Small intestine (tissue), 7 donors: Measurements from ENCODE around the gene TSHZ1. TPM values are rescaled to one million over a fixed set of nuclear protein-coding genes. Genes with fewer than 3 reads are reported as not detected.
"Not testable (repeated sequence)": the region's sequence is repeated elsewhere in the genome, so short reads cannot be mapped to it uniquely, and the experiment has no call there.

Experiments
- DNase-seq, 2 donors: peaks; one replicate each; pipeline versions ENCODE4 v3.0.0 to v3.0.0-alpha.2; 2013
- FAIRE-seq: peaks from 2 replicates; lab custom pipeline; 2012; peaks lifted over from hg19 to GRCh38; lab: Jason Lieb, UNC
- H3K27ac ChIP-seq, 3 donors: one replicate each; pipeline ENCODE4 v1.5.1; 2013; ENCODE audit warnings: low read length in 2 of 3, mild to moderate bottlenecking in 2 of 3, control low read depth in 1 of 3, inconsistent platforms in 1 of 3, low read depth in 1 of 3, moderate library complexity in 1 of 3
- H3K27me3 ChIP-seq, 3 donors: one replicate each; pipeline ENCODE4 v1.6.1; 2013; ENCODE audit warnings: low read length in 3 of 3, inconsistent platforms in 1 of 3; ENCODE audit not compliant: control insufficient read depth in 3 of 3, insufficient read depth in 3 of 3
- H3K36me3 ChIP-seq, 3 donors: one replicate each; pipeline ENCODE4 v1.6.1; 2013; ENCODE audit warnings: low read length in 3 of 3, inconsistent platforms in 1 of 3, low read depth in 1 of 3, mild to moderate bottlenecking in 1 of 3, moderate library complexity in 1 of 3; ENCODE audit not compliant: control insufficient read depth in 3 of 3, insufficient read depth in 2 of 3
- H3K4me1 ChIP-seq, 3 donors: one replicate each; pipeline ENCODE4 v1.6.1; 2013; ENCODE audit warnings: low read length in 2 of 3, inconsistent platforms in 1 of 3, low read depth in 1 of 3, mild to moderate bottlenecking in 1 of 3, moderate library complexity in 1 of 3; ENCODE audit not compliant: control insufficient read depth in 3 of 3, insufficient read depth in 2 of 3
- H3K4me3 ChIP-seq, 3 donors: one replicate each; pipeline ENCODE4 v1.5.1; 2013; ENCODE audit warnings: low read length in 3 of 3, control low read depth in 1 of 3, inconsistent platforms in 1 of 3, low read depth in 1 of 3, mild to moderate bottlenecking in 1 of 3, moderate library complexity in 1 of 3
- H3K9me3 ChIP-seq, 2 donors: one replicate each; pipeline ENCODE4 v1.6.1; 2013; ENCODE audit warnings: low read depth in 1 of 2, low read length in 1 of 2; ENCODE audit not compliant: control insufficient read depth in 2 of 2, insufficient read depth in 1 of 2
- WGBS, 3 donors: extraction: QIAGEN DNeasy Blood & Tissue Kit; methylation state at CpG; one replicate each; pipeline ENCODE4 v1.1.7; 2013; 5-methylcytosine and 5-hydroxymethylcytosine counted together
- polyA plus RNA-seq, 4 donors: library from polyadenylated mRNA; stranded (reverse) in 3 of 4; unstranded in 1 of 4; fragments of 200-250 nt in 3 of 4; fragments of 120-200 nt in 1 of 4; gene quantifications; one replicate each; pipeline versions ENCODE4 v1.2.1 to v1.2.3, GENCODE V29; 2013
- donor health status: healthy with polysubstance abuse.
- donor health status: control.
- donor health status: control.
- donor health status: Bipolar disorder and iron deficiency.
- donor health status: healthy.

The TSHZ1 gene
- polyA plus RNA-seq, 4 donors = 7.3 to 41.9 (median 10.3) TPM

GRCh38 chr18:75324686-75325257 is 114.2 kb downstream of the TSHZ1 start:
- Histone ChIP-seq H3K4me1 (no peaks in the 10 kb centered on the region), H3K27me3 (peaks cover 0 to 2% (median 0%) of the 10 kb centered on the region in 3 donors), H3K4me3 (no peak overlapping the region), H3K9me3 (no peaks in the 10 kb centered on the region), H3K36me3 (no peaks in the 10 kb centered on the region), H3K27ac (no peak overlapping the region)
- DNase-seq (no peak), FAIRE-seq (no peak)
- 74 to 88% (median 77%) methylated on average over 2 of the region's 2 CpGs for WGBS, 3 donors

GRCh38 chr18:75329753-75330152 is 119.2 kb downstream of the TSHZ1 start:
- H3K9me3 ChIP-seq, H3K27me3 ChIP-seq, H3K36me3 ChIP-seq, FAIRE-seq, H3K4me3 ChIP-seq, DNase-seq, H3K4me1 ChIP-seq, H3K27ac ChIP-seq: not testable (repeated sequence)
- WGBS, 3 donors = 91 to 94% (median 93%) methylated on average over 2 of the region's 2 CpGs

- H3K27me3 ChIP-seq = no peaks in the 10 kb centered on the region
- H3K36me3 ChIP-seq = no peaks in the 10 kb centered on the region
- H3K4me1 ChIP-seq = no peaks in the 10 kb centered on the region
- 76 to 86% (median 79%) methylated on average over 3 of the region's 3 CpGs for WGBS, 3 donors
- no peak for FAIRE-seq
- H3K27ac ChIP-seq = no peak overlapping the region
- H3K9me3 ChIP-seq = no peaks in the 10 kb centered on the region
- no peak overlapping the region for H3K4me3 ChIP-seq
- no peak for DNase-seq
These were observed 119.7 kb downstream of the TSHZ1 start for GRCh38 chr18:75330308-75330707.

- H3K9me3 ChIP-seq = no peaks in the 10 kb centered on the region
- H3K27ac ChIP-seq = no peak overlapping the region
- WGBS, 3 donors = 79 to 92% (median 91%) methylated on average over 5 of the region's 5 CpGs
- no peaks in the 10 kb centered on the region for H3K36me3 ChIP-seq
- FAIRE-seq = no peak
- H3K4me3 ChIP-seq = no peak overlapping the region
- no peak for DNase-seq
- no peaks in the 10 kb centered on the region for H3K27me3 ChIP-seq
- H3K4me1 ChIP-seq = no peaks in the 10 kb centered on the region
These were observed 124.3 kb downstream of the TSHZ1 start for GRCh38 chr18:75334869-75335268.

GRCh38 chr18:75335511-75335910 is 124.9 kb downstream of the TSHZ1 start:
- Histone ChIP-seq H3K9me3 (no peaks in the 10 kb centered on the region), H3K27ac (no peak overlapping the region), H3K36me3 (no peaks in the 10 kb centered on the region), H3K27me3 (no peaks in the 10 kb centered on the region), H3K4me1 (no peaks in the 10 kb centered on the region), H3K4me3 (no peak overlapping the region)
- DNase-seq (no peak), FAIRE-seq (no peak)
- 92 to 97% (median 97%) methylated on average over 6 of the region's 6 CpGs for WGBS, 3 donors

- H3K9me3 ChIP-seq = no peaks in the 10 kb centered on the region
- no peak overlapping the region for H3K27ac ChIP-seq
- 90 to 92% (median 90%) methylated on average over 6 of the region's 6 CpGs for WGBS, 3 donors
- no peaks in the 10 kb centered on the region for H3K4me1 ChIP-seq
- FAIRE-seq (no peak), DNase-seq (no peak)
- H3K27me3 ChIP-seq = no peaks in the 10 kb centered on the region
- H3K4me3 ChIP-seq = no peak overlapping the region
- H3K36me3 ChIP-seq = no peaks in the 10 kb centered on the region
These were observed 126.2 kb downstream of the TSHZ1 start for GRCh38 chr18:75336767-75337166.

- no peaks in the 10 kb centered on the region for H3K27me3 ChIP-seq
- no peaks in the 10 kb centered on the region for H3K4me1 ChIP-seq
- no peaks in the 10 kb centered on the region for H3K9me3 ChIP-seq
- DNase-seq (no peak), FAIRE-seq (no peak)
- no peaks in the 10 kb centered on the region for H3K36me3 ChIP-seq
- H3K27ac ChIP-seq = no peak overlapping the region
- WGBS, 3 donors = 86 to 93% (median 90%) methylated on average over 7 of the region's 7 CpGs
- no peak overlapping the region for H3K4me3 ChIP-seq
These were observed 126.8 kb downstream of the TSHZ1 start for GRCh38 chr18:75337348-75337747.

GRCh38 chr18:75338631-75339030 is 128.0 kb downstream of the TSHZ1 start:
- no peak overlapping the region for H3K27ac ChIP-seq
- no peaks in the 10 kb centered on the region for H3K27me3 ChIP-seq
- H3K9me3 ChIP-seq = no peaks in the 10 kb centered on the region
- H3K4me3 ChIP-seq = no peak overlapping the region
- no peaks in the 10 kb centered on the region for H3K36me3 ChIP-seq
- H3K4me1 ChIP-seq = no peaks in the 10 kb centered on the region
- FAIRE-seq (no peak), DNase-seq (peak in 1 of 2 donors; percentile 9)
- WGBS, 3 donors = 49 to 69% (median 57%) methylated on average over 13 of the region's 13 CpGs
